GM18868 (cell line): ENCODE measurements around the gene TTLL11.

ENCODE experiments used
- ATAC-seq: cut with Tn5 transposase; IDR thresholded peaks from one replicate; pipeline ENCODE4 v1.9.1; 2021; ENCODE audit warnings: mild to moderate bottlenecking, moderate library complexity; ENCODE audit not compliant: unreplicated experiment

TTLL11 gene

GRCh38 chr9:122053567-122054350, 39.3 kb downstream of the TTLL11 start:
- ATAC-seq = no peak

GRCh38 chr9:122053064-122053463, 40.0 kb downstream of the TTLL11 start:
- no peak for ATAC-seq

- ATAC-seq = peak; percentile 79
These were observed 41.5 kb downstream of the TTLL11 start for GRCh38 chr9:122051351-122052321.

- no peak for ATAC-seq
These were observed 42.9 kb downstream of the TTLL11 start for GRCh38 chr9:122050167-122050566.

- no peak for ATAC-seq
These were observed 51.1 kb downstream of the TTLL11 start for GRCh38 chr9:122042056-122042455.

DNA sequence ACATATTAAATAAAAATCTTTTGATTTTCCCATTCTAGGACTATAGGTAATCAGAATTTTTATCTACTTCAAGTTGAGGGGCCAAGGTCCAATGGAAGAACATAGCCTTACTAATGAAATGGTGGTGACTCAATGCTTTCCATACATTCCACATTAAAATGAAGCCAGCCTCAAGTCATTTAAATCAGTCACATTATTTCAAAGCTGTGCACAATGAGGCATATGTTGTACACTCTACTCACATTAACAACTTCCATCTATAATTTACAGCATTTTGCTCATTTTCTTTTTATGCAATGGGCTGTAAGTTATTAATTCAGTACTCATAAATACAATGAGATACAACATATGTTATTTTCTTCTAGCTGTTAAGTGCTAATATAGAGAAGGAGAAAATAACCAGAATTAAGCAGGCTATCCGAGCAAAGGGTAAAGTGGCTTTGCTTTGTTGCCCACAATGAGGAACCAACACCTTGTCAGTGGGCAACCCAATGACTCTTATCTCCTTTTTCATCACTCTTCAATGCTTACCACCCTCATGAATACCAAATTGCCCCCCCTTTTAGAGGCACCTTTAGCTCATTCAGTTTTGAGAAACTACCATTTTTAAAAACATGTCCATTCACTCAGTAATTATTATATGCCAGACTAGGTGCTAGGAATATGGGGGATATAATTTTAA, 52.4 kb downstream of the TTLL11 start:
- ATAC-seq = peak; percentile 78

DNA sequence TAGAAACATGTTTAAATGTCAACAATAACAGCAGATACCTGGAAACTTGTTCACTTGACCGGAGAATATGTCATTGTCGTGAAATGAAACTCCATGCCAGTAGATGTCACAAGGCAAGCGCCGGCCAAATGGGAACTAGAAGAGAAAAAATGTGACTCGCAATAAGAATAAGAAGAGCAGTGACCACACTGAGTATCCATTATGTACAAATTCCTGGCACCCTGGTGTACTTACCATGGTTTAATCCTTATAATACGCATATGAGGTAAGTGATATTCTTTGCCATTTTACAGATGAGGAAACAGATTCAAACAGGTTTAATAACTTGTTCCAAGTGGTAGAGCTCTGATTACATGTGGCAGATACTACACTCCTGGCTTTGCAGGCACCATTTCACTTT, 53.9 kb downstream of the TTLL11 start:
- no peak for ATAC-seq

- no peak for ATAC-seq
These were observed 56.1 kb downstream of the TTLL11 start for GRCh38 chr9:122036988-122037387.

- ATAC-seq = no peak
These were observed 56.7 kb downstream of the TTLL11 start for GRCh38 chr9:122036408-122036807.

GRCh38 chr9:122033775-122034373, 59.2 kb downstream of the TTLL11 start:
- ATAC-seq = no peak

GRCh38 chr9:122032346-122032745, 60.8 kb downstream of the TTLL11 start:
- no peak for ATAC-seq

DNA sequence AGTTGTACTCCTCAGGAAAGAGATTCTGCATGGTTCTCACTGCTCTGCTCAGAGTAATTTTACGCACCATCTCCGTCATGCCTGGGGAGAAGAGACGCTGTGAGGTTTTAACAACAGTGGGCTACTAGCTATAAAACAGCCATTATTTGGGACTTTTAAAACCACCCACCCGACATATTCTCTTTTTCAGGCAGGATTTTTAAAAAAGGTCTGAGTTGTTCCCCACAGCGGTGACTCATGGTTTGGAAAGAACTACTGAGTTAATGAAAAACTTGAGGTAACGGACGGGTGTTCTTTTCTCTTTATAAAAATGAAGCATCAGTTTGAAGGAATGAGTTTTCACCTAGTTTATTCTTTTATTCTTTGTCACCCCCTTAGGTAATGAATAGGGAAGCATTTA, 61.3 kb downstream of the TTLL11 start:
- ATAC-seq = no peak

- ATAC-seq = no peak
These were observed 62.0 kb downstream of the TTLL11 start for GRCh38 chr9:122031157-122031556.

DNA sequence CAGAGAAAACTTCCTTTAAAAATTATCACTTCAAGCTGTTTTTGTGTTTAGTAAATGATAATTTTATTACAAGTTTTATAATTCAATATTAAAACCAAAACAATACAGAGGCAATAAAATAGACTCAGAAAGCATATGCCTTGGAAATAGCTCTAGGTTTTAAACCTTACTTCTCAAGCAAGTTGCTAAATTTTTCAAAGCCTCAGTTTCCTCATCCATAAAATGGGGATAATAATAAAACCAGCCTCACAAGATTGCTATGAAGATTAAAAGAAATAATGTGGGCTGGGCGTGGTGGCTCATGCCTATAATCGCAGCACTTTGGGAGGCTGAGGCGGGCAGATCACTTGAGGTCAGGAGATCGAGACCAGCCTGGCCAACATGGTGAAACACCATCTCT, 62.8 kb downstream of the TTLL11 start:
- no peak for ATAC-seq

DNA sequence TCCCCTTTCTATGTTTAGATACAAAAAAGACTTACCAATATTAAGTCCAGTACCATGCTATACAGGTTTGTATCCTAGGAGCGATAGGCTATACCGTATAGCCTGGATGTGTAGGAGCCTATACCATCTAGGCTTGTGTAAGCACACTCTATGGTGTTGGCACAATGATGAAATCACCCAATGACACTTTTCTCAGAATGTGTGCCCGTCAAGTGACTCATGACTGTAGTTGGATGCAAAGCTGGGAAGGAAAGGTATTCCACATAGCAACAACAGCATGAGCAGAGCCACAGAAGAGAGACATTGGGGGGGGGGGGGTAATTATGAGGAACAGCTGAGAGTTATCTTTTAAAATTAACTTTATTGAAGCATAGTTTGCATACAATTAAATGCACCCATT, 63.2 kb downstream of the TTLL11 start:
- ATAC-seq = no peak

- ATAC-seq = no peak
These were observed 65.0 kb downstream of the TTLL11 start for GRCh38 chr9:122028089-122028488.

GRCh38 chr9:122020398-122020797, 72.7 kb downstream of the TTLL11 start:
- ATAC-seq = no peak

DNA sequence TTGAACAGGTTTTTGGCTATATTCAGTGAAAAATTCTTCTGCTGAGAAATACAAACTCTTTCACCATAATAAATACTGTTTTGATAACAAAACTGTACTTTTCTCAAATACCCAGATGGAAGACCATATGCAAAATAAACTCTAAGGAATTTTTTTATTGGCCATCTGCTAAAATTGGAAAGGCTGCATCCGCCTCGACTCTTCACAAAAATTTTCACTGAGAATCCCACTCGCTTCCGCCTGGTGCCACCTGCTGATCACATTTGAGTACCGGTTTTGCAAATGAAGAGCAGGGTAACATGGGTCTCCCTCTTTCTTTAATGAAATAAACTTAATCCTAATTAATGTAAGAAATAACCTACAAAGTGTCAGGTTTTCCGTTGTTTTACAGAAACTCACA, 76.4 kb downstream of the TTLL11 start:
- ATAC-seq = no peak

GRCh38 chr9:122016309-122016708, 76.8 kb downstream of the TTLL11 start:
- no peak for ATAC-seq

DNA sequence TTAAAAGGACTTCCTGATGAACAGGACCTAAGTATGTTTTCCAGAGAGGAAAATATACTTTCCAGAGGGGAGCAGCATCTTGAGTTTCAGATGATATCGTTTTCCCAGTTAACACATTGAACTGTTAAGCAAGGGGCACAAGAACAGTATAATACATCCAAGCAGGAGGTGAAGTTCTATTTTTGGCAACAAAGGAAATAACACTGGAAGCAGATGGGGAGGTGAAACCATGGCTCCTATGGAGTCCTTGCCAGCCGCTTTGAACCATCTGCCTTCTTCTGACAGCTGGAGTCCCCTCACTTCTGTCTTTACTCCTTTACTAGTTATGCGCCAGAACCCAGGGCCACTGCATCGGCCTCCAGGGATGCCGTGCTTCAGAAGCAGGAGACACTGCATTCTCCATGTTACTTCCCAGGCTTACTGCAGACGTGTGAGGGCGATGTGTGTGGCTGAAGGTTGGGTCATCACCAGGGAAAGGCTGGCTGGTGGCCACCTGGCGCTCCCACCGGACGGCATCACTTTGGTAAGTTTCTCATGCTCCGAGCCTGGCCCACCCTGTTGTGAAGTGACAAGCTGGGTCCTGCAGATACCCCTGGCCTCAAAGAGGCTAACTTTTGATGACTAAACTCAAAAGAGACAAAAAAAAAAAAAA, 77.8 kb downstream of the TTLL11 start:
- no peak for ATAC-seq
